Occipital lobe (tissue), 2 donors: ENCODE measurements around the gene BCAR1. TPM values are rescaled to one million over a fixed set of nuclear protein-coding genes. Genes with fewer than 3 reads are reported as not detected.
"Not testable (repeated sequence)": the region's sequence is repeated elsewhere in the genome, so short reads cannot be mapped to it uniquely, and the experiment has no call there.

Experiments
- DNase-seq: peaks from one replicate; lab custom pipeline; 2025; lab: John Stamatoyannopoulos, UW
- total RNA-seq: library from RNA; depleted of rRNA; stranded (reverse); fragments of >200 nt; gene quantifications from one replicate; pipeline ENCODE4 v1.2.3, GENCODE V29; 2014

The BCAR1 gene
- total RNA-seq, 1 donor from 2014 or later: 15.4 TPM

DNA sequence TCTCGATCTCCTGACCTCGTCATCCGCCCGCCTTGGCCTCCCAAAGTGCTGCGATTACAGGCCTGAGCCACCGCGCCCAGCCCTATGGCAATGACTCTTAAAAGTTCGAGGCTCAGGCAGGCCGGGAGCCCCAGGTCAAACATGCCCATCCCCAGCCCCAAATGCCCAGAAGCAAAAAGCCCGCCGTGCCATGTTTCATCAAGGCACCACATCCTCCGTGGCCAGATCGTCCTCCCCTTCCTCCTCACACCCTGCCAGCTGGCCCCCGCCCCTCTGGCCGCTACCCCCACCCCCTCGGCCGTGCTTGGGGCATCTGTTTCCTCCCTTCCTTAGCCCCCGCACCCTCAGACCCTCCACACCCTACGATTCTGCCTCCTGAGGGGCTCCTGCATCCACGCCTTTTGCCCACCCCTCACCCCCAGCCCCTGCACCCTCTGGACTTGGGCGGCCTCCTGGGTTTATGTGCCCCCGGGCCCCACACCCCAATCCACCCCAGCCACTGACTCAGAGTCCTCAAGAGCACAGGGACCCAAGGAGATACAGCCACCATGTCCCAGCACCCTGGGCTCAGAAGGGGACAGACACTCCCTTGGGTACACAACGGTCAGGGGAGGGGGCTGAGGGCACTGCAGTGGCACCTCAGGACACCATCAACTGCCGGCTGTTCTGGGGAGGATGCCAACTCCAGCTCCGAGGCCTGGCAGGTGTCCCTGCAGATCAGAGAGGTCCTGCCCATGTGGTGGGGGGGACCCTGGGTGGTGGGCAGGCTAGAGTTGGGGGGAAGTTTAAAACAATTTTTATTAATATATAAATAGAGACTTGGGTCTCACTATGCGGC is 25.5 kb downstream of the BCAR1 start:
- no peak for DNase-seq

DNA sequence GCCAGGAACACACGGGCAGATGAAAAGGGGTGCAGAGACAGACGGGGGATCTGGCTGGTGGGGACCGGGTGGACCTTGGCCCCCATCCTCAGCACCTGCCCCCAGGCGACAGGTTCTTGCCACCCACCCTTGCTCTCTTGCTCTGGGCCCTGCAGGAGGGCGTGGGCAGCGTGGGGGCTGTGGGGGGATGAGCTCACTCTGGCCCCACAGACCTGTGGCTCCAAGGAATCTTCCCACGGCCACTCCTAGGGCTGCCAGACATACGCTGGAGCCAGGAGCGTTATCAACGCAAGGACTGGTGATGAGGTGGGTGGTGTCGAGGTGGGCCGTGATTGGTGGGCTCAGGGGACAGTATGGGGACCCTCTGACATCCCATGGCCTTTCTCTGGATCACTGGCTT is 26.3 kb downstream of the BCAR1 start:
- no peak for DNase-seq

DNA sequence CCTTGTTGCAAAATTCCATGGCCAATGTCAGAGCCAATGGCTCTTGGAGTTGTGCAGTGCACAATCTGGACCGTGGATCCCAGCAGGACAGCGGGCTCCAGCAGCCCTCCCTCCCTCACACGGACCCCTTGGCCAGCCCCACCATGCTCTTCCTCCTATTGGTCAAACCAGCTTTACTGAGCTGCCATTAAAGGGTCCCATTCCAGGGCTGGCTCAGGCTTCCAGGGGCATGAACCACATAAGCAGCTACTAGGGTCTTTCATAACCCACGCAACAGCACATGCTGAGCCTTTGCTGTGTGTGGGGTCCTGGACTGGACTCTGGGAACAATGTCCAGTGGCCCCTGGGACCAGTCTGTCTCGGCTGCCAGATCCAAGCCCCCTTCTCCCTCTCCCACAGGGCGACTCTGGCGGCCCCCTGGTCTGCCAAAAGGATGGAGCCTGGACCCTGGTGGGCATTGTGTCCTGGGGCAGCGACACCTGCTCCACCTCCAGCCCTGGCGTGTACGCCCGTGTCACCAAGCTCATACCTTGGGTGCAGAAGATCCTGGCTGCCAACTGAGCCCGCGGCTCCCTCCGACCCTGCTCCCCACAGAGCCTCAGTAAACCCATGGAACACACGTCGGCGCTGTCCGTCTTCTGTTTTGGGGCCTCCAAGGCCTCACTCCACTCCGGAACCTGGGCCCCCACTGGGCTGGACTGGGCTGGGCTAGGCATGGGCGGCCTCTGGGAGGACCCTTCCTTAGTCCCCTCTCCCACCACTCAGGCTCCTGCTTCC is 26.9 kb downstream of the BCAR1 start:
- no peak for DNase-seq

DNA sequence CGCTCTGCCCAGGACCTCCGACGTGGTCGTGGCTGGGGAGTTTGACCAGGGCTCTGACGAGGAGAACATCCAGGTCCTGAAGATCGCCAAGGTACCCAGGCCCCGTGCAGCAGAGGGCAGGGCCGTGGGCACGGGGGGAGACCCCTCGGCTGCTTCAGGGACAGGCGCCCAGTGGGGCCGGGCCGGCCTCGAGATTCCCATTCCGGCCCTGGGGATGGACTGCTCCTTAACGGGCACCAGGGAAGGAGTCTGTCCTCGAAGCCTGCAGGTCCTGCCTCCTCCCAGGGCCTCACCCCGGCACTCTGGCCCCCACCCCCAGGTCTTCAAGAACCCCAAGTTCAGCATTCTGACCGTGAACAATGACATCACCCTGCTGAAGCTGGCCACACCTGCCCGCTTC is 28.3 kb downstream of the BCAR1 start:
- DNase-seq: not testable (repeated sequence)

DNA sequence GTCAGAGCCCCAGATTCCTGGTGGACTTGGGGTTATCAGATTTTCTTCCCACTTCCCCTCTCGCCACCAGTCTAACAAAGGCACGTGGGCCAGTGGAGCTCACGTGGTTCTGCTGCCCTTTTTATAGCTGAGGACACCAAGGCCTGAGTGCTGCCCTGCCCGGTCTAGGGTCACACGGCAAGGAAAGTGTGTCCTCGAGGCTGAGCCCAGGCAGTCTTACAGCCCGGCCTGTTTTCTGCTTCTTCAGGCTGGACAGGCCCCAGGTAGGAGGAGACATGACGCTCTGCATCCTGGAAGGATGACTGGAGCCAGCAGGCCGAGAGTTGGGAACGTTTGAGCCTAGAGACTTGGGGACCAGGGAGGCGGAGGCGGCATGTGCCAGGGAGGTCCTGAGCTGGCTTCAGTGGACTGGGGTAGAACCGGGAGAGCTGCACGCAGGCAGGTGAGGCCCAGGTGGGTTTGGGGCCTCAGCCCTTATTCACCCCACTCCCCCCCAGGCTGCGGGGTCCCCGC is 29.1 kb downstream of the BCAR1 start:
- DNase-seq: no peak

DNA sequence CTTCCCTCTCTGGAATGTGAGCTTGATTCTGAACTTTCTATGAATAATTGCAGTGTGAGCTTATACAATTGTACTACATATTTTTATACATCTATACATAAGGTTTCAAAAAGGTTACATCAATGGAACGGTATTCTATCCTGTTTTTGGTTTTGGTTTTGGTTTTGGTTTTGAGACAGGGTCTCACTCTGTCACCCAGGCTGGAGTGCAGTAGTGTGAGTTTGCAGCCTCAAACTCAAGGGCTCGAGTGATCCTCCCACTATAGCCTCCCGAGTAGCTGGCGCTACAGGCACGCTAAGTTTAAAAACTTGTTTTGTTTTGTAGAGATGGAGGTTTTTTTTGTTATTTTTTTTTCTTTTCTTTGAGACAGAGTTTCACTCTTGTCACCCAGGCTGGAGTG is 31.6 kb downstream of the BCAR1 start:
- no peak for DNase-seq

DNA sequence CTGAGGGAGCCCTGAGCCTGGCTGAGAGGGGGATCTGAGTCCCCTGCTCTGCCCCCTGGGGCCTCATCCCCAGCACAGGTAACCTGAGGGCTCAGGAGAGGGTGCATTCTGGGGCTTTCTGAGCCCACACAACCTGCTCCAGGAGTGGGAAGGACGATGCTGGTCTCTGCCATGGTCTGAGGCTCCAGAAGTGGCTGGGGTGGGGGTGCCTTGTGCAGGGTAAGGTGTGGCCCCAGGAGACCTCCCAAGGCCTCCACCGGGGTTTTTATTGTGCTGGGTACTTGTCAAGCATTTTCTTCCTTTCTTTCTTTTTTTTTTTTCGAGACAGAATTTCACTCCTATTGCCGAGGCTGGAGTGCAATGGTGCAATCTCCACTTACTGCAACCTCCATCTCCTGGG is 32.3 kb downstream of the BCAR1 start:
- DNase-seq: no peak

DNA sequence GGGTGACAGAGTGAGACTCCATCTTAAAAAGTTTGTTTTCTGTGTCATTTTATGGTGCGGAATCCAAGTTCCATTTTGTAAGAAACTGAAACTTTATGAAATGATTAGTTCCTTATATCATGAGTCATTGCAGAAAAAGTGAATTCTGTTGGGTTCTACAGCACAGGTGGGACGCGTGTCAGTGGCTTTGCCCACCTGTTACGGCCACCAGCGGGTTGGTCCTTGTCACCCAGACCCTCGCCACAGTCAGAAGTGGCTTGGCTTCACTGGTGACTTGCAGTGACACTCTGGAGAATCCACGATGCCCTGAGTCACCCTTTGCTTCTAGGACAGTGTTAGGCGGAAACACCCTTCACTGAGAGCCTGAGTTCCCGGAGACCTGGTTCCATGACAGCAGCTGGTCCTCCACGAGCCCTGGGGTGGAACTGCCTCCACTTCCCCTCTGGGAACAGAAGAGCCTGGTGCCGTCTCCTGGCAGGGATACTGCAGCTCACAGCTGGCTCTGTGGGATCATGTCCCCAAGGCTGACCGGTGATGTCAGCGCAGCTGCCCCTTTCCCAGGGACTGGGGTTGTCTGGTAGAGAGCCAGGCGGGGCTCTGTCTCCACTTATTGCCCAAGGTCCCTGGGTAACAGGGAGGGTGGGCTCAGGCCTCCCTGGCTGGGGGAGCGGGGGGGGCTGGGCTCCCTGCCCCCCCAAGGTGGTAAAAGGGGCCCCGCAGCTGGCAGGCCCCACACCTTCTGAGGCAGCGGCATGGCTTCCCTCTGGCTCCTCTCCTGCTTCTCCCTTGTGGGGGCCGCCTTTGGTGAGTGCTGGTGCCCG is 33.0 kb downstream of the BCAR1 start, which contains the start of gene CTRB1:
CTRB1 (plus strand) TSS at position 733 of the 821 bp plus-strand sequence; CDS start at position 753, 20 bp downstream.
- no peak for DNase-seq

DNA sequence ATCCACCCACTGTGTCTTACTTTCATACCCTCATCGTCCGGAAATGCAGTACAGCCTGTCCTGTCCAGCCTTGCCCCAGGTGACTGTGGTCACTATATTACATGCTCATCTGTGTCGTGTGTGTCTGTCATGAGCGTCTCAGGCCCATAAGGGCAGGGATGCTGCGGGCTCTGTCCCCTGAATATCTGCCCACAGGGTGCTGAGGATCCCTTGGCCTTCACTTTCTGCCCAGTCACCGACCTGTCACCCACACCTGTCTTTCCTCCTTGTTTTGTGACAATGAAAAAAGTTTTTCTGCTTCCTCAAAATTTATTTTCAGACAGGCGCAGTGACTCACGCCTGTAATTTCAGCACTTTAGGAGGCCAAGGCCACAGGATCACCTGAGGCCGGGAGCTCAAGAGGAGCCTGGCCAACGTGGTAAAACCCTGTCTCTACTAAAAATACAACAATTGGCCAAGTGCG is 34.0 kb downstream of the BCAR1 start:
- no peak for DNase-seq

DNA sequence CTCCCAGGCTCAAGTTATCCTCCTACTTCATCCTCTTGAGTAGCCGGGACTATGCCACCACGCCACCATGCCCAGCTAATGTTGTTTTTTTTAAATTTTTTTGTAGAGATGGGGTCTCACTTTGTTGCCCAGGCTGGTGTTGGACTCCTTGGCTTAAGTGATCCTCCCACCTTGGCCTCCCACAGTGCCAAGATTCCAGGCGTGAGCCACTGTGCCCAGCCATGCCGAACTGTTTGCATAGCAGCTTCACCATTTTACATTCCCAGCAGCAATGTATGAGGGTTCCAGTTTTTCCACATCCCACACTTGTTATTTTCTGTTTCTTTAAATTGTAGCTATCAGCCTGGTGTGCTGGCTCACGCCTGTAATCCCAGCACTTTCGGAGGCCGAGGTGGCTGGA is 34.8 kb downstream of the BCAR1 start:
- no peak for DNase-seq

DNA sequence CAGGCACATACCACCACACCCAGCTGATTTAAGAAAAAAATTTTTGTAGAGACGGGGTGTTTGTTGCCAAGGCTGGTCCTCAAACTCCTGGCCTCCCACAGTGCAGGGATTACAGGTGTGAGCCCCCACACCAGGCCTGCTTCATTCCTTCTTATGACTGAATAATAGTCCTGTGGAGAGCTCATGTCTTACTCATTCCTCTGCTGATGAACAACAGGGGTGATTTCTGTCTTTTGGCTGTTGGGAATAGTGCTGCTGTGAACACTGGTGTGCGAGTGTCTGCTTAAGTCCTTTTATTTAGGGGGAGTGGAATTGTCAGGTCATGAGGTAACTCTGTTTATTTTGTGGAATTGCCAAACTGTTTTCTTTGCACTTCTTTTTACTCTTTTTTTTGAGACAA is 35.3 kb downstream of the BCAR1 start:
- DNase-seq: no peak

DNA sequence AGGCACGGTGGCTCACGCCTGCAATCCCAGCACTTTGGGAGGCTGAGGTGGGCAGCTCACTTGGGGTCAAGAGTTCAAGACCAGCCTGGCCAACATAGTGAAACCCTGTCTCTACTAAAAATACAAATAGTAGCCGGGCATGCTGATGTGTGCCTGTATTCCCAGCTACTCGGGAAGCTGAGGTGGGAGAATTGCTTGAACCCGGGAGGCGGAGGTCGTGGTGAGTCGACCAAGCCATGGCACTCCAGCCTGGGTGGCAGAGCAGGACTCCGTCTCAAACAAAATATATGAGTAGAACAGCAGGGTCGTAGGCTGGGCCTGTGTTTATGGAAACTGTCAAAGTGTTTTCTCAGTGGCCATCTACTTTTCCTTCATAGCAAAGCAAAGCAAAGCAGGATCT is 40.1 kb downstream of the BCAR1 start:
- DNase-seq: not testable (repeated sequence)

DNA sequence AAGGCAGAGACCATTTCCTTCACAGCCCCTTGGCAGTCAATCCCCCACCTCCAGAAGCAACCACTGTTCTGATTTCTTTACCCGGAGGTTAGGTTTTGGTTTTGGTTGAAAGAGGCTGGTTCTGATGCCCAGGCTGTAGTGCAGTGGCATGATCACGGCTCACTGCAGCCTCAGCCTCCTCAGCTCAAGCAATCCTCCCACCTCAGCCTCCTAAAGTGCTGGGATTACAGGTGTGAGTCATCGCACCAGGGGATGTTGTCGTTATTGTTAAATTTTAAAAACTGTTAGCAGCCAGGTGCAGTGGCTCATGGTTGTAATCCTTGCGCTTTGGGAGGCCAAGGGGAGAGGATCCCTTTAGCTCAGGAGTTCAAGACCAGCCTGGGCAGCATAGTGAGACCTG is 41.5 kb downstream of the BCAR1 start:
- no peak for DNase-seq

DNA sequence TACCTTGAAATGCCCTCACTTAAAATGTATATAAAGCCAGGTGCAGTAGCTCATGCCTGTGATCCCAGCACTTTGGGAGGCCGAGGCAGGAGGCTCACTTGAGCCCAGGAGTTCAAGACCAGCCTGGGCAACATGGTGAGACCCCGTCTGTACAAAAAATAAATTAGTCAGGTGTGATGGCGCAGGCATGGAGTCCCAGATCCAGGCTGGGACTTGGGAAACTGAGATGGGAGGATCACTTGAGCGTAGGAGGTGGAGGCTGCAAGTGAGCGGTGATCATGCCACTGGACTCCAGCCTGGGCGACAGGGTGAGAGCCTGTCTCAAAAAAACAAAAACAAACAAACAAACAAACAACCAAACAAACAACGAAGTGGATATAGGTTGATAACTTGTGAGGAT is 41.9 kb downstream of the BCAR1 start:
- not testable (repeated sequence) for DNase-seq

DNA sequence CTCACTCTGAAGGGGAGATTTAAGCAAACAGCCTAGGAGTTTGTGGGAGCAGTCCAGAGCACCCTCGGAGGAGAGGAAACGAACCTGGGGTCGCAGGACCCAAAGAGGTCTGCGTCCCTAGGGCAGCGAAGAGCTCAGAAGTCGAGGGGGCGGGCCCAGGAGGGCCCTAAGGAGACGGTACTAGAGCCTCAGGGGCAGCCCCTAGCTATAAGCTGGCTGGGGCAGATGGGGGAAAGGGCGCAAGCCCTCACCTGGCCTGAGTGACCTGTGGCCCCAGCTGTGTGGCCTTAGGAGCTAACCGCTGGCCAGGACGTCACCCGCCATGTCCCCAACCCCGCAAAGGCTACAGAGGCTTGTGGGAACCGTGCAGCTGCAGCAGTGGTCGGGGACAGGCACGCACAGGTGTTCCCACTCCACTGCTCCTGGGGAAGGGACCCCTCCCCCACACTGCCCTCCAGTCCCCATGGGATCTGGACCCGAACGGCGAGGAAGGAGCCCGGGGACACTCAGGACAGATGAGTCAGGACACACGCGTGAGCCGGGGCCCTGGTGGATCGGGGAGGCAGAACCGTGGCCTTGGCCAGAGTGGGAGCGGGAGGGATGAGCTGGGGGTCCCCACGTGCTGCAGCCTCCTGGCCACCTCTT is 42.4 kb downstream of the BCAR1 start:
- no peak for DNase-seq

DNA sequence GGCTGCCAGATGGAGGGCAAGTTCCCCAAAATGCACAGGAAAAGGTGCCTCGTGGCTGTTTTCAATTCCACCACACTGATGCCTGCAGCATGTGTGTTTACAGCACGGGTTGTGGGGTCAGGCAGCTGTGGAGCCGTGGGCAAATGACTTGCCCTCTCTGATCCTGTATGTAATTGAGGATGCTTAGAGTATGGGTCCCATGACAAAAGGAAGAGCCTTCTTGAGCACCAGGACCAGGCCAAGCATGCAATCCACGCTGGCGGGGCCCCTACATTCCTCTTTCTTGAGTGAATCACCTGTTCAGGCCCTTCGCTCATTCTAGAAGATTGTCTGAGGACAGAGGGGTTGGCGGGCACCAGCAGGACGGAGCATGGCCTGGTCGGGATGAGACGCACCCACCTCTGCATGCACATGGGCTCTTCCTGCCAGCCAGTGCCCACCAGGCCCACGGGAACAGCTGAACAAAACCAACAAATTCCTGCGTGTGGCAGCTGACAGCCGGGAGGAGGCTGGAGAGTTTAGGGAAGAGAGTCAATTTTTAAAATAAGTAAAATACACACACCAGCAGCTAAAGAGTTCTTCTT is 43.1 kb downstream of the BCAR1 start:
- DNase-seq: no peak

DNA sequence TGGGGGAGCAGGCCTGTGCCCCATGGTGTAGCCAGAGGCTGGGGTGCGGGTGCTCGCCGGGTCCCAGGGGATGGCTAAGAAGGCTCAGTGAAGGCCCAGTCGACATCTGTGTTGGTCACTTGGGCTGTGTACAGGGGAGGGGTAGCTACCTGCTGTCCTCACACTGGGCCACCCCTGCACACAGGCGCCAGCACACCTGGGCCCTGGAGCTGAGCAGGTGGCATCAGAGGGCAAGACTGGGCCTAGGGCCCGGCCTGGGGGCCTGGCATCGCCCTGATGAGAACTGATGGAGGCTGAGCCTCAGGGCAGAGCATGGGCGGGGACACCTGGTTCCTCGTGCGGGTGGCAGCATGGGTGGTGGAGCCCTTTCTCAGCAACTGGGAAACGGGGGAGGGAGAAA is 43.6 kb downstream of the BCAR1 start:
- DNase-seq: no peak

DNA sequence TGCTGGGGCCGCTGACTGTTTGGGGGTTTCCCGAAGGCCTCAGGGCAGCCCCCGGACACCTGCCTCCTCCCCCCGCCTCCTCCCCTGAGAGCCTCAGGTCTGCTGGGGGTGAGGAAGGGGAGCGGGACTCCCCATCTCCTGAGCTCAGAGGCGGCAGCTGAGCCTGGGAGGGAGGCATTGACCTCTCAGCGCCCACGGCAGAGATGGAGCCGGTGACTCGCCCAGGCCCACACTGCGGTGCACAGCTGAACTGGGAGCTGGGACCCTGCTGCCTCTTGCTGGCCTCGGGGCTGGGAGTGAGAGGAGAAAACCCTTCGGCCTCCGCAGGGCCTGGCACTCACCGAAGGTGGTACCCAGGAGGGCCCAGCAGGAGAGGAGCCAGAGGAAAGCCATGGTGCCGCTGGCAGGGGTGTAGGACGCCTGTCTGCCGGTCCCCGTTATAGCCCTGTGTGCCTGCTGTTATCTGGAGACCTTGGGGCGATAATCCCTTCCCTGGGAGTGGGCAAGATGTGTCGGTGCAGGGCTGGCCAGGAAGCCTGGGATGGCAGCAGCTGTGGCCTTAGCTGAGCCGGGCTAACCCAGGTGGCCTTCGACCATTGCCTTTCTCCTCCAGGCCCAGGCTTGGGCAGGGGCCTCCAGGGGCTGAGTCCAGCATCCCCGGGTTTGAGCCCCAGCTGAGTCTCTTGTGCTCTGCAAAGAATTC is 44.5 kb downstream of the BCAR1 start, which contains the start of gene CTRB2:
CTRB2 (minus strand) TSS at position 413 of the 703 bp plus-strand sequence; CDS start at position 393, 20 bp downstream.
- DNase-seq: no peak

DNA sequence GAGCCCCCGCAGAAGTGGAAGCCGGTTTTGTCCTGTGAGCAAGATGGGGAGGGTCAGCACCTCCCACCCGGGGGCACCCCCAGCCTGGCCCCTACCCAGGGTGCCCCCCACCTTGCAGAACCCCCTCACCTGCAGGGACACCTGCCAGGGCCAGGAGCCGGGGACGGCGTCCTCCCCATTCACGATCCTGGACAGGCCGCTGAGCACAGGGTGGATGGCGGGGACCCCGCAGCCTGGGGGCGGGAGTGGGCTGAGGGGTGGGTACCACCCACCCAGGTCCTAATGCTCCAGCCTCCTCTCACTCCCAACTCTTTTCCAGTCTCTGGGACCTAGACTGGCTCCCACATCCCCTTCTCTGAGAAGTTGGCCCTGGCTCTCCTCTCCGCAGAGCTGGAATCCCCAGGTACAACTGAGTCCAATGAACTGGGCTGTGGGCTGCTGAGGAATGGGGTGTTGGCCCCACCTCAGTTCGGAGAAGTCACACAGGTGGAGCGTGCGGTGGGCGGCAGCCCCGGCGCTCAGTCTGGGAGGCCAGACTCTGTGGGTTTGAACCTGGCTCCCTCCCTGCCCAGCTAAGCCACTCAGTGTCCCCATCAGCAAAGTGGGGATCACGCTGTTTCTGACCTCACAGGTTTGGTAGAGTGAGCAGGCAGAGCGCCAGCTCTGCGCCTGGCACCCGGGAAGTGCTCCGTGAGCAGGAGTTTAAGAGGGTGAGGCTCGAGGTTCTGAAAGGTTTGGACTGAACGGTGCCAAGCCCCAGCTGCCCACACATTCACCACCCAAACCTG is 45.3 kb downstream of the BCAR1 start:
- not testable (repeated sequence) for DNase-seq
